Measurements from ENCODE around the gene WDR19. TPM values are rescaled to one million over a fixed set of nuclear protein-coding genes. Genes with fewer than 3 reads are reported as not detected.

The WDR19 gene
- total RNA-seq, 1 experiment from 2014 or later, result 16.0 TPM

- Histone ChIP-seq H3K4me1 (ENCODE audit: control insufficient read depth, insufficient read depth, low read length) (no peaks in the 10 kb centered on the region; the same call in 1 of the 2 replicates), H3K27ac (ENCODE audit: low read length) (no peak overlapping the region; the same call in 1 of the 2 replicates), H3K36me3 (ENCODE audit: control insufficient read depth, insufficient read depth, low read length) (no peaks in the 10 kb centered on the region; the same call in 1 of the 2 replicates), H3K4me3 (ENCODE audit: low read depth in 2 of 2, low read length in 2 of 2) (no peak overlapping the region), H3K27me3 (ENCODE audit: control insufficient read depth, insufficient read depth, low read length) (no peaks in the 10 kb centered on the region), H3K9me3 (ENCODE audit: control insufficient read depth, insufficient read depth, low read depth, low read length) (no peaks in the 10 kb centered on the region)
- intact Hi-C loops (cut with micrococcal nuclease; ENCODE audit: unreplicated experiment), result no loop called here
- DNase-seq (ENCODE audit: low read depth, low spot score), result peak; percentile 41
- ChIA-PET POLR2A (no interaction called here), CTCF (no interaction called here)
- BruUV-seq (replicated peaks), result no TSS peak
- ATAC-seq, result peak; percentile 87
- in situ Hi-C loops (cut with HindIII; ENCODE audit: low pct_unique_long_range_greater_than_20kb, low sequenced_read_pairs), result no loop called here
- TF ChIP-seq TCF7L2 (IDR thresholded peaks at IDR 0.05; ENCODE audit: low read depth, low read length) (no peak), POLR2AphosphoS5 (IDR thresholded peaks at IDR 0.05; ENCODE audit: low read depth, low read length) (no peak), SIN3A (IDR thresholded peaks at IDR 0.05; ENCODE audit: borderline replicate concordance, insufficient read depth, low read depth, low read length) (no peak)
- TF ChIP-seq, protein P1, sequence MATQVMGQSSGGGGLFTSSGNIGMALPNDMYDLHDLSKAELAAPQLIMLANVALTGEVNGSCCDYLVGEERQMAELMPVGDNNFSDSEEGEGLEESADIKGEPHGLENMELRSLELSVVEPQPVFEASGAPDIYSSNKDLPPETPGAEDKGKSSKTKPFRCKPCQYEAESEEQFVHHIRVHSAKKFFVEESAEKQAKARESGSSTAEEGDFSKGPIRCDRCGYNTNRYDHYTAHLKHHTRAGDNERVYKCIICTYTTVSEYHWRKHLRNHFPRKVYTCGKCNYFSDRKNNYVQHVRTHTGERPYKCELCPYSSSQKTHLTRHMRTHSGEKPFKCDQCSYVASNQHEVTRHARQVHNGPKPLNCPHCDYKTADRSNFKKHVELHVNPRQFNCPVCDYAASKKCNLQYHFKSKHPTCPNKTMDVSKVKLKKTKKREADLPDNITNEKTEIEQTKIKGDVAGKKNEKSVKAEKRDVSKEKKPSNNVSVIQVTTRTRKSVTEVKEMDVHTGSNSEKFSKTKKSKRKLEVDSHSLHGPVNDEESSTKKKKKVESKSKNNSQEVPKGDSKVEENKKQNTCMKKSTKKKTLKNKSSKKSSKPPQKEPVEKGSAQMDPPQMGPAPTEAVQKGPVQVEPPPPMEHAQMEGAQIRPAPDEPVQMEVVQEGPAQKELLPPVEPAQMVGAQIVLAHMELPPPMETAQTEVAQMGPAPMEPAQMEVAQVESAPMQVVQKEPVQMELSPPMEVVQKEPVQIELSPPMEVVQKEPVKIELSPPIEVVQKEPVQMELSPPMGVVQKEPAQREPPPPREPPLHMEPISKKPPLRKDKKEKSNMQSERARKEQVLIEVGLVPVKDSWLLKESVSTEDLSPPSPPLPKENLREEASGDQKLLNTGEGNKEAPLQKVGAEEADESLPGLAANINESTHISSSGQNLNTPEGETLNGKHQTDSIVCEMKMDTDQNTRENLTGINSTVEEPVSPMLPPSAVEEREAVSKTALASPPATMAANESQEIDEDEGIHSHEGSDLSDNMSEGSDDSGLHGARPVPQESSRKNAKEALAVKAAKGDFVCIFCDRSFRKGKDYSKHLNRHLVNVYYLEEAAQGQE (IDR thresholded peaks at IDR 0.05; ENCODE audit: insufficient read depth in 1 of 2, low read depth in 2 of 2, low read length in 1 of 2), result no peak
- TF ChIP-seq, protein P2, sequence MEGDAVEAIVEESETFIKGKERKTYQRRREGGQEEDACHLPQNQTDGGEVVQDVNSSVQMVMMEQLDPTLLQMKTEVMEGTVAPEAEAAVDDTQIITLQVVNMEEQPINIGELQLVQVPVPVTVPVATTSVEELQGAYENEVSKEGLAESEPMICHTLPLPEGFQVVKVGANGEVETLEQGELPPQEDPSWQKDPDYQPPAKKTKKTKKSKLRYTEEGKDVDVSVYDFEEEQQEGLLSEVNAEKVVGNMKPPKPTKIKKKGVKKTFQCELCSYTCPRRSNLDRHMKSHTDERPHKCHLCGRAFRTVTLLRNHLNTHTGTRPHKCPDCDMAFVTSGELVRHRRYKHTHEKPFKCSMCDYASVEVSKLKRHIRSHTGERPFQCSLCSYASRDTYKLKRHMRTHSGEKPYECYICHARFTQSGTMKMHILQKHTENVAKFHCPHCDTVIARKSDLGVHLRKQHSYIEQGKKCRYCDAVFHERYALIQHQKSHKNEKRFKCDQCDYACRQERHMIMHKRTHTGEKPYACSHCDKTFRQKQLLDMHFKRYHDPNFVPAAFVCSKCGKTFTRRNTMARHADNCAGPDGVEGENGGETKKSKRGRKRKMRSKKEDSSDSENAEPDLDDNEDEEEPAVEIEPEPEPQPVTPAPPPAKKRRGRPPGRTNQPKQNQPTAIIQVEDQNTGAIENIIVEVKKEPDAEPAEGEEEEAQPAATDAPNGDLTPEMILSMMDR (IDR thresholded peaks at IDR 0.05), result no peak
Measured at GRCh38 chr4:39319676-39320075, 137.3 kb downstream of the WDR19 start.

- intact Hi-C loops (cut with micrococcal nuclease; ENCODE audit: unreplicated experiment) (no loop called here), in situ Hi-C loops (cut with HindIII; ENCODE audit: low pct_unique_long_range_greater_than_20kb, low sequenced_read_pairs) (no loop called here)
- DNase-seq (ENCODE audit: low read depth, low spot score) (no peak), ATAC-seq (no peak)
- Histone ChIP-seq H3K27me3 (ENCODE audit: control insufficient read depth, insufficient read depth, low read length) (no peaks in the 10 kb centered on the region), H3K27ac (ENCODE audit: low read length) (no peak overlapping the region), H3K36me3 (ENCODE audit: control insufficient read depth, insufficient read depth, low read length) (no peaks in the 10 kb centered on the region; the same call in 1 of the 2 replicates), H3K9me3 (ENCODE audit: control insufficient read depth, insufficient read depth, low read depth, low read length) (no peaks in the 10 kb centered on the region), H3K4me1 (ENCODE audit: control insufficient read depth, insufficient read depth, low read length) (no peaks in the 10 kb centered on the region; the same call in 1 of the 2 replicates), H3K4me3 (ENCODE audit: low read depth in 2 of 2, low read length in 2 of 2) (no peak overlapping the region)
- CTCF ChIA-PET, result no interaction called here
- POLR2A ChIA-PET, result no interaction called here
- TF ChIP-seq TCF7L2 (IDR thresholded peaks at IDR 0.05; ENCODE audit: low read depth, low read length) (no peak), POLR2AphosphoS5 (IDR thresholded peaks at IDR 0.05; ENCODE audit: low read depth, low read length) (no peak), SIN3A (IDR thresholded peaks at IDR 0.05; ENCODE audit: borderline replicate concordance, insufficient read depth, low read depth, low read length) (no peak)
- TF ChIP-seq, protein P2 (IDR thresholded peaks at IDR 0.05), result no peak
- TF ChIP-seq, protein P1 (IDR thresholded peaks at IDR 0.05; ENCODE audit: insufficient read depth in 1 of 2, low read depth in 2 of 2, low read length in 1 of 2), result no peak
- no TSS peak for BruUV-seq (replicated peaks)
Measured at GRCh38 chr4:39320381-39321115, 138.2 kb downstream of the WDR19 start.
